ENCODE results near the gene MRTFB.

GRCh38 chr16:14132696-14133048 is 61.6 kb downstream of the MRTFB start:
- TF ChIP-seq CTCF (IDR thresholded peaks at IDR 0.05) (no peak), POLR2A (IDR thresholded peaks at IDR 0.05) (no peak)
